AG09309 (cell line): ENCODE data around the gene IFIT1B.
A peak's percentile ranks its signal among the peaks of the same experiment; 100 is the strongest.

Experiments used
- DNase-seq: peaks from one replicate; pipeline ENCODE4 v3.0.0-alpha.2; 2010; ENCODE audit warnings: low read depth
- H3K4me3 ChIP-seq: 2 replicates; pipeline ENCODE4 v1.5.1; 2011; ENCODE audit warnings: mild to moderate bottlenecking, low read depth, low read length, moderate library complexity; ENCODE audit not compliant: control insufficient read depth
- CTCF ChIP-seq: IDR thresholded peaks from 2 replicates; pipeline ENCODE4 v1.5.1; 2011; ENCODE audit warnings: mild to moderate bottlenecking, low read depth, low read length, inconsistent platforms; ENCODE audit not compliant: insufficient read depth, control insufficient read depth; ENCODE audit errors: missing control alignments

The IFIT1B gene

GRCh38 chr10:89391907-89392756, 14.3 kb downstream of the IFIT1B start, which contains the start of gene IFIT1:
TSS of gene IFIT1 (plus strand) at chr10:89392623. CDS start at chr10:89392713, 90 bp downstream.
- TF ChIP-seq CTCF = no peak
- peak; percentile 92 for DNase-seq
- H3K4me3 ChIP-seq = peak within 1 kb of the TSS; percentile 57

GRCh38 chr10:89392974-89393373, 15.1 kb downstream of the IFIT1B start:
- H3K4me3 ChIP-seq = peak overlapping the region; percentile 57
- DNase-seq = peak; percentile 85
- TF ChIP-seq CTCF = no peak

- no peak for DNase-seq
- no peak overlapping the region for H3K4me3 ChIP-seq
- no peak for TF ChIP-seq CTCF
Observed at GRCh38 chr10:89393898-89394297, 16.0 kb downstream of the IFIT1B start.

- TF ChIP-seq CTCF = no peak
- H3K4me3 ChIP-seq = no peak overlapping the region
- no peak for DNase-seq
Observed at GRCh38 chr10:89395141-89395540, 17.3 kb downstream of the IFIT1B start.

- TF ChIP-seq CTCF = no peak
- no peak overlapping the region for H3K4me3 ChIP-seq
- no peak for DNase-seq
Observed at GRCh38 chr10:89398003-89398749, 20.3 kb downstream of the IFIT1B start.

- no peak for DNase-seq
- TF ChIP-seq CTCF = no peak
- H3K4me3 ChIP-seq = no peak overlapping the region
Observed at GRCh38 chr10:89399956-89400355, 22.1 kb downstream of the IFIT1B start.
